Erythroblast (primary cell): ENCODE results near the gene SPDYC.

Experiments used
- GATA1 ChIP-seq: IDR thresholded peaks from 2 replicates; pipeline ENCODE4 v1.6.1; 2011; ENCODE audit warnings: low read depth, mild to moderate bottlenecking, control low read depth, low read length, moderate library complexity
- POLR2A ChIP-seq: IDR thresholded peaks from 2 replicates; pipeline ENCODE4 v1.6.1; 2011; ENCODE audit warnings: mild to moderate bottlenecking, low read length

DNA sequence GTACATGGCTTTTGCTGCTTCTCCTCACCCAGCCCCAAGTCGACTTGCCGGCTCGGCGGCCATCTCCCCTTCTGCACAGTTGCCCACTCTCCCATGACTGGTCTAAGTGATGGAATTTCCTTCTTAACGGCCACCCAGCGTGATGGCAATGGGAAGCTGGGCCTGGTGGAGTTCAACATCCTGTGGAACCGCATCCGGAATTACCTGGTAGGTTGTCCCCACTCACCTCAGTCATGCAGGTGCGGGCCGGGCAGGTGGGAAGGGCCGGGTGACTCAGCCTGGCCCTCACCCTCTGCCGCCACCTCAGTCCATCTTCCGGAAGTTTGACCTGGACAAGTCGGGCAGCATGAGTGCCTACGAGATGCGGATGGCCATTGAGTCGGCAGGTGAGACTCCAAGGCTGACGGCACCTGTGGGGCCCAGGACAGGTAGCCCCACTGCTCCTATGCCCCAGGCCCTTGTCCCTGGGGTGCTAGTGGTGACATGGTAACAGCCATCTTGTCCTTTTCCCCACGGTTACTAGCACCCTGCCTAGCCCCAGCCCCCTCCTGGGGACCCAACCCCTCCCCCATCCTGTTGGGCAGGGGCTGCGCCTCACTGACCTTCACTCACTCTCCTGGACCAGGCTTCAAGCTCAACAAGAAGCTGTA, 39.8 kb downstream of the SPDYC start:
- TF ChIP-seq POLR2A (no peak), GATA1 (no peak)
